ENCODE results near the gene SERPINE1. TPM values are rescaled to one million over a fixed set of nuclear protein-coding genes. Genes with fewer than 3 reads are reported as not detected.

SERPINE1 gene
- total and polyA plus RNA-seq, 2 experiments from 2014 or later = 0.97 to 1.2 TPM

DNA sequence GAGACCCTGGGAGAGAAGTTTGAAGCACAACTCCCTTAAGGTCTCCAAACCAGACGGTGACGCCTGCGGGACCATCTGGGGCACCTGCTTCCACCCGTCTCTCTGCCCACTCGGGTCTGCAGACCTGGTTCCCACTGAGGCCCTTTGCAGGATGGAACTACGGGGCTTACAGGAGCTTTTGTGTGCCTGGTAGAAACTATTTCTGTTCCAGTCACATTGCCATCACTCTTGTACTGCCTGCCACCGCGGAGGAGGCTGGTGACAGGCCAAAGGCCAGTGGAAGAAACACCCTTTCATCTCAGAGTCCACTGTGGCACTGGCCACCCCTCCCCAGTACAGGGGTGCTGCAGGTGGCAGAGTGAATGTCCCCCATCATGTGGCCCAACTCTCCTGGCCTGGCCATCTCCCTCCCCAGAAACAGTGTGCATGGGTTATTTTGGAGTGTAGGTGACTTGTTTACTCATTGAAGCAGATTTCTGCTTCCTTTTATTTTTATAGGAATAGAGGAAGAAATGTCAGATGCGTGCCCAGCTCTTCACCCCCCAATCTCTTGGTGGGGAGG is 10.8 kb downstream of the SERPINE1 start:
- no peak overlapping the region for H3K4me2 ChIP-seq
- Mint-ChIP-seq H3K27me3 (ENCODE audit: insufficient read depth, low read depth, poor library complexity) (peaks cover 15% of the 10 kb centered on the region), H3K9me3 (no peaks in the 10 kb centered on the region; the same call in 2 of the 3 replicates), H3K36me3 (ENCODE audit: low read depth) (no peaks in the 10 kb centered on the region), H3K4me1 (peaks cover 34% of the 10 kb centered on the region), H3K4me3 (no peak overlapping the region), H3K27ac (no peak overlapping the region)
- ATAC-seq (no peak), DNase-seq (ENCODE audit: low spot score) (no peak)
- no peaks in the 10 kb centered on the region for H3K27me3 ChIP-seq (ENCODE audit: insufficient read depth)
- H3F3A ChIP-seq (replicated peaks; ENCODE audit: low read depth) = no peaks in the 10 kb centered on the region; the same call in 1 of the 2 replicates
- no peaks in the 10 kb centered on the region for H4K20me1 ChIP-seq (replicated peaks; ENCODE audit: insufficient read depth)
- H3K4me1 ChIP-seq (ENCODE audit: insufficient read depth) = peaks cover 26% of the 10 kb centered on the region
- no peak overlapping the region for H3K27ac ChIP-seq (ENCODE audit: low read depth)
- H3K9me2 ChIP-seq (ENCODE audit: insufficient read depth) = no peaks in the 10 kb centered on the region
- TF ChIP-seq, protein P1, sequence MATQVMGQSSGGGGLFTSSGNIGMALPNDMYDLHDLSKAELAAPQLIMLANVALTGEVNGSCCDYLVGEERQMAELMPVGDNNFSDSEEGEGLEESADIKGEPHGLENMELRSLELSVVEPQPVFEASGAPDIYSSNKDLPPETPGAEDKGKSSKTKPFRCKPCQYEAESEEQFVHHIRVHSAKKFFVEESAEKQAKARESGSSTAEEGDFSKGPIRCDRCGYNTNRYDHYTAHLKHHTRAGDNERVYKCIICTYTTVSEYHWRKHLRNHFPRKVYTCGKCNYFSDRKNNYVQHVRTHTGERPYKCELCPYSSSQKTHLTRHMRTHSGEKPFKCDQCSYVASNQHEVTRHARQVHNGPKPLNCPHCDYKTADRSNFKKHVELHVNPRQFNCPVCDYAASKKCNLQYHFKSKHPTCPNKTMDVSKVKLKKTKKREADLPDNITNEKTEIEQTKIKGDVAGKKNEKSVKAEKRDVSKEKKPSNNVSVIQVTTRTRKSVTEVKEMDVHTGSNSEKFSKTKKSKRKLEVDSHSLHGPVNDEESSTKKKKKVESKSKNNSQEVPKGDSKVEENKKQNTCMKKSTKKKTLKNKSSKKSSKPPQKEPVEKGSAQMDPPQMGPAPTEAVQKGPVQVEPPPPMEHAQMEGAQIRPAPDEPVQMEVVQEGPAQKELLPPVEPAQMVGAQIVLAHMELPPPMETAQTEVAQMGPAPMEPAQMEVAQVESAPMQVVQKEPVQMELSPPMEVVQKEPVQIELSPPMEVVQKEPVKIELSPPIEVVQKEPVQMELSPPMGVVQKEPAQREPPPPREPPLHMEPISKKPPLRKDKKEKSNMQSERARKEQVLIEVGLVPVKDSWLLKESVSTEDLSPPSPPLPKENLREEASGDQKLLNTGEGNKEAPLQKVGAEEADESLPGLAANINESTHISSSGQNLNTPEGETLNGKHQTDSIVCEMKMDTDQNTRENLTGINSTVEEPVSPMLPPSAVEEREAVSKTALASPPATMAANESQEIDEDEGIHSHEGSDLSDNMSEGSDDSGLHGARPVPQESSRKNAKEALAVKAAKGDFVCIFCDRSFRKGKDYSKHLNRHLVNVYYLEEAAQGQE (IDR thresholded peaks at IDR 0.05; ENCODE audit: unreplicated experiment) = no peak
- TF ChIP-seq ZNF331 (CRISPR knock-in tag; IDR thresholded peaks at IDR 0.05; ENCODE audit: low read depth) (no peak), ZNF114 (CRISPR knock-in tag; IDR thresholded peaks at IDR 0.05) (no peak), EZH2 (IDR thresholded peaks at IDR 0.05; ENCODE audit: low read depth, unreplicated experiment) (no peak), NANOG (IDR thresholded peaks at IDR 0.05; ENCODE audit: borderline replicate concordance) (no peak), JUNB (IDR thresholded peaks at IDR 0.05; ENCODE audit: unreplicated experiment) (no peak), EZH2phosphoT487 (IDR thresholded peaks at IDR 0.05; ENCODE audit: unreplicated experiment) (no peak), STAT1 (IDR thresholded peaks at IDR 0.05; ENCODE audit: unreplicated experiment) (no peak), CREB1 (CRISPR knock-in tag; IDR thresholded peaks at IDR 0.05; ENCODE audit: low read depth) (no peak), POLR2AphosphoS5 (IDR thresholded peaks at IDR 0.05; ENCODE audit: low read depth) (no peak)
- TF ChIP-seq, protein P2, sequence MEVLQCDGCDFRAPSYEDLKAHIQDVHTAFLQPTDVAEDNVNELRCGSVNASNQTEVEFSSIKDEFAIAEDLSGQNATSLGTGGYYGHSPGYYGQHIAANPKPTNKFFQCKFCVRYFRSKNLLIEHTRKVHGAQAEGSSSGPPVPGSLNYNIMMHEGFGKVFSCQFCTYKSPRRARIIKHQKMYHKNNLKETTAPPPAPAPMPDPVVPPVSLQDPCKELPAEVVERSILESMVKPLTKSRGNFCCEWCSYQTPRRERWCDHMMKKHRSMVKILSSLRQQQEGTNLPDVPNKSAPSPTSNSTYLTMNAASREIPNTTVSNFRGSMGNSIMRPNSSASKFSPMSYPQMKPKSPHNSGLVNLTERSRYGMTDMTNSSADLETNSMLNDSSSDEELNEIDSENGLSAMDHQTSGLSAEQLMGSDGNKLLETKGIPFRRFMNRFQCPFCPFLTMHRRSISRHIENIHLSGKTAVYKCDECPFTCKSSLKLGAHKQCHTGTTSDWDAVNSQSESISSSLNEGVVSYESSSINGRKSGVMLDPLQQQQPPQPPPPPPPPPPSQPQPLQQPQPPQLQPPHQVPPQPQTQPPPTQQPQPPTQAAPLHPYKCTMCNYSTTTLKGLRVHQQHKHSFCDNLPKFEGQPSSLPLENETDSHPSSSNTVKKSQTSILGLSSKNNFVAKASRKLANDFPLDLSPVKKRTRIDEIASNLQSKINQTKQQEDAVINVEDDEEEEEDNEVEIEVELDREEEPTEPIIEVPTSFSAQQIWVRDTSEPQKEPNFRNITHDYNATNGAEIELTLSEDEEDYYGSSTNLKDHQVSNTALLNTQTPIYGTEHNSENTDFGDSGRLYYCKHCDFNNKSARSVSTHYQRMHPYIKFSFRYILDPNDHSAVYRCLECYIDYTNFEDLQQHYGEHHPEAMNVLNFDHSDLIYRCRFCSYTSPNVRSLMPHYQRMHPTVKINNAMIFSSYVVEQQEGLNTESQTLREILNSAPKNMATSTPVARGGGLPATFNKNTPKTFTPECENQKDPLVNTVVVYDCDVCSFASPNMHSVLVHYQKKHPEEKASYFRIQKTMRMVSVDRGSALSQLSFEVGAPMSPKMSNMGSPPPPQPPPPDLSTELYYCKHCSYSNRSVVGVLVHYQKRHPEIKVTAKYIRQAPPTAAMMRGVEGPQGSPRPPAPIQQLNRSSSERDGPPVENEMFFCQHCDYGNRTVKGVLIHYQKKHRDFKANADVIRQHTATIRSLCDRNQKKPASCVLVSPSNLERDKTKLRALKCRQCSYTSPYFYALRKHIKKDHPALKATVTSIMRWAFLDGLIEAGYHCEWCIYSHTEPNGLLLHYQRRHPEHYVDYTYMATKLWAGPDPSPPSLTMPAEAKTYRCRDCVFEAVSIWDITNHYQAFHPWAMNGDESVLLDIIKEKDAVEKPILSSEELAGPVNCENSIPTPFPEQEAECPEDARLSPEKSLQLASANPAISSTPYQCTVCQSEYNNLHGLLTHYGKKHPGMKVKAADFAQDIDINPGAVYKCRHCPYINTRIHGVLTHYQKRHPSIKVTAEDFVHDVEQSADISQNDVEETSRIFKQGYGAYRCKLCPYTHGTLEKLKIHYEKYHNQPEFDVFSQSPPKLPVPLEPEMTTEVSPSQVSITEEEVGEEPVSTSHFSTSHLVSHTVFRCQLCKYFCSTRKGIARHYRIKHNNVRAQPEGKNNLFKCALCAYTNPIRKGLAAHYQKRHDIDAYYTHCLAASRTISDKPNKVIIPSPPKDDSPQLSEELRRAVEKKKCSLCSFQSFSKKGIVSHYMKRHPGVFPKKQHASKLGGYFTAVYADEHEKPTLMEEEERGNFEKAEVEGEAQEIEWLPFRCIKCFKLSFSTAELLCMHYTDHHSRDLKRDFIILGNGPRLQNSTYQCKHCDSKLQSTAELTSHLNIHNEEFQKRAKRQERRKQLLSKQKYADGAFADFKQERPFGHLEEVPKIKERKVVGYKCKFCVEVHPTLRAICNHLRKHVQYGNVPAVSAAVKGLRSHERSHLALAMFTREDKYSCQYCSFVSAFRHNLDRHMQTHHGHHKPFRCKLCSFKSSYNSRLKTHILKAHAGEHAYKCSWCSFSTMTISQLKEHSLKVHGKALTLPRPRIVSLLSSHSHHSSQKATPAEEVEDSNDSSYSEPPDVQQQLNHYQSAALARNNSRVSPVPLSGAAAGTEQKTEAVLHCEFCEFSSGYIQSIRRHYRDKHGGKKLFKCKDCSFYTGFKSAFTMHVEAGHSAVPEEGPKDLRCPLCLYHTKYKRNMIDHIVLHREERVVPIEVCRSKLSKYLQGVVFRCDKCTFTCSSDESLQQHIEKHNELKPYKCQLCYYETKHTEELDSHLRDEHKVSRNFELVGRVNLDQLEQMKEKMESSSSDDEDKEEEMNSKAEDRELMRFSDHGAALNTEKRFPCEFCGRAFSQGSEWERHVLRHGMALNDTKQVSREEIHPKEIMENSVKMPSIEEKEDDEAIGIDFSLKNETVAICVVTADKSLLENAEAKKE (CRISPR knock-in tag; IDR thresholded peaks at IDR 0.05) = no peak
- TF ChIP-seq, protein P3, sequence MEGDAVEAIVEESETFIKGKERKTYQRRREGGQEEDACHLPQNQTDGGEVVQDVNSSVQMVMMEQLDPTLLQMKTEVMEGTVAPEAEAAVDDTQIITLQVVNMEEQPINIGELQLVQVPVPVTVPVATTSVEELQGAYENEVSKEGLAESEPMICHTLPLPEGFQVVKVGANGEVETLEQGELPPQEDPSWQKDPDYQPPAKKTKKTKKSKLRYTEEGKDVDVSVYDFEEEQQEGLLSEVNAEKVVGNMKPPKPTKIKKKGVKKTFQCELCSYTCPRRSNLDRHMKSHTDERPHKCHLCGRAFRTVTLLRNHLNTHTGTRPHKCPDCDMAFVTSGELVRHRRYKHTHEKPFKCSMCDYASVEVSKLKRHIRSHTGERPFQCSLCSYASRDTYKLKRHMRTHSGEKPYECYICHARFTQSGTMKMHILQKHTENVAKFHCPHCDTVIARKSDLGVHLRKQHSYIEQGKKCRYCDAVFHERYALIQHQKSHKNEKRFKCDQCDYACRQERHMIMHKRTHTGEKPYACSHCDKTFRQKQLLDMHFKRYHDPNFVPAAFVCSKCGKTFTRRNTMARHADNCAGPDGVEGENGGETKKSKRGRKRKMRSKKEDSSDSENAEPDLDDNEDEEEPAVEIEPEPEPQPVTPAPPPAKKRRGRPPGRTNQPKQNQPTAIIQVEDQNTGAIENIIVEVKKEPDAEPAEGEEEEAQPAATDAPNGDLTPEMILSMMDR (conservative IDR thresholded peaks at IDR 0.05; ENCODE audit: low read depth in 2 of 2) = no peak
- TF ChIP-seq, protein P4, sequence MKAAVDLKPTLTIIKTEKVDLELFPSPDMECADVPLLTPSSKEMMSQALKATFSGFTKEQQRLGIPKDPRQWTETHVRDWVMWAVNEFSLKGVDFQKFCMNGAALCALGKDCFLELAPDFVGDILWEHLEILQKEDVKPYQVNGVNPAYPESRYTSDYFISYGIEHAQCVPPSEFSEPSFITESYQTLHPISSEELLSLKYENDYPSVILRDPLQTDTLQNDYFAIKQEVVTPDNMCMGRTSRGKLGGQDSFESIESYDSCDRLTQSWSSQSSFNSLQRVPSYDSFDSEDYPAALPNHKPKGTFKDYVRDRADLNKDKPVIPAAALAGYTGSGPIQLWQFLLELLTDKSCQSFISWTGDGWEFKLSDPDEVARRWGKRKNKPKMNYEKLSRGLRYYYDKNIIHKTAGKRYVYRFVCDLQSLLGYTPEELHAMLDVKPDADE (IDR thresholded peaks at IDR 0.05) = no peak
- H3K36me3 ChIP-seq (ENCODE audit: insufficient read depth) = no peaks in the 10 kb centered on the region
- H3K4me3 ChIP-seq = no peak overlapping the region
- no peaks in the 10 kb centered on the region for H3K79me2 ChIP-seq (replicated peaks; ENCODE audit: insufficient read depth)
- no peak overlapping the region for H2AFZ ChIP-seq

All from GM23338 (cell line).